ENCODE data around the gene F2RL2.

- TF ChIP-seq, protein P1, sequence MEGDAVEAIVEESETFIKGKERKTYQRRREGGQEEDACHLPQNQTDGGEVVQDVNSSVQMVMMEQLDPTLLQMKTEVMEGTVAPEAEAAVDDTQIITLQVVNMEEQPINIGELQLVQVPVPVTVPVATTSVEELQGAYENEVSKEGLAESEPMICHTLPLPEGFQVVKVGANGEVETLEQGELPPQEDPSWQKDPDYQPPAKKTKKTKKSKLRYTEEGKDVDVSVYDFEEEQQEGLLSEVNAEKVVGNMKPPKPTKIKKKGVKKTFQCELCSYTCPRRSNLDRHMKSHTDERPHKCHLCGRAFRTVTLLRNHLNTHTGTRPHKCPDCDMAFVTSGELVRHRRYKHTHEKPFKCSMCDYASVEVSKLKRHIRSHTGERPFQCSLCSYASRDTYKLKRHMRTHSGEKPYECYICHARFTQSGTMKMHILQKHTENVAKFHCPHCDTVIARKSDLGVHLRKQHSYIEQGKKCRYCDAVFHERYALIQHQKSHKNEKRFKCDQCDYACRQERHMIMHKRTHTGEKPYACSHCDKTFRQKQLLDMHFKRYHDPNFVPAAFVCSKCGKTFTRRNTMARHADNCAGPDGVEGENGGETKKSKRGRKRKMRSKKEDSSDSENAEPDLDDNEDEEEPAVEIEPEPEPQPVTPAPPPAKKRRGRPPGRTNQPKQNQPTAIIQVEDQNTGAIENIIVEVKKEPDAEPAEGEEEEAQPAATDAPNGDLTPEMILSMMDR (IDR thresholded peaks at IDR 0.05) = no peak
- TF ChIP-seq POLR2A (IDR thresholded peaks at IDR 0.05) = no peak
Measured at GRCh38 chr5:76638479-76638878, 15.3 kb upstream of the F2RL2 start.
